Calu3 (cell line): ENCODE data around the gene PACSIN3. TPM values are rescaled to one million over a fixed set of nuclear protein-coding genes. Genes with fewer than 3 reads are reported as not detected.

Source experiments
- BruUV-seq: library from RNA; stranded (reverse); fragments of 400-500 nt; replicated peaks from 2 replicates; lab custom pipeline; 2021; lab: Mats Ljungman, UMichigan
- CTCF ChIA-PET: fragments of 300-600 bp; sonication (Branson Sonifier 250); formaldehyde crosslinking; loops from one replicate; lab custom pipeline; 2022; ENCODE audit warnings: antibody characterized with exemption; lab: Charles Lee
- DNase-seq: peaks from one replicate; pipeline ENCODE4 v3.0.0; 2022
- H3K27ac Mint-ChIP-seq: one replicate; pipeline ENCODE4 v1.8.0; 2022; ENCODE audit warnings: mixed read lengths; ENCODE audit not compliant: unreplicated experiment
- H3K27me3 Mint-ChIP-seq: one replicate; pipeline ENCODE4 v1.8.0; 2022; ENCODE audit warnings: mixed read lengths; ENCODE audit not compliant: unreplicated experiment
- H3K36me3 Mint-ChIP-seq: one replicate; pipeline ENCODE4 v1.8.0; 2022; ENCODE audit warnings: mild to moderate bottlenecking, moderate library complexity, mixed read lengths; ENCODE audit not compliant: insufficient read depth, unreplicated experiment
- H3K4me1 Mint-ChIP-seq: one replicate; pipeline ENCODE4 v1.8.0; 2022; ENCODE audit warnings: mild to moderate bottlenecking, low read depth, mixed read lengths; ENCODE audit not compliant: unreplicated experiment
- H3K4me3 Mint-ChIP-seq: one replicate; pipeline ENCODE4 v1.8.0; 2022; ENCODE audit warnings: mild to moderate bottlenecking, low read depth, moderate library complexity, mixed read lengths; ENCODE audit not compliant: unreplicated experiment
- H3K9me3 Mint-ChIP-seq: one replicate; pipeline ENCODE4 v1.8.0; 2022; ENCODE audit warnings: low read depth, mixed read lengths; ENCODE audit not compliant: unreplicated experiment
- intact Hi-C: fragments of 100-400 bp; cut with micrococcal nuclease; formaldehyde crosslinking; loops from one replicate; pipeline ENCODE4 v1.10.0; 2022; ENCODE audit not compliant: unreplicated experiment
- total RNA-seq: library from RNA; stranded (reverse); gene quantifications from 2 replicates; pipeline ENCODE4 v1.2.3, GENCODE V29; 2022
- TF ChIP-seq, protein P1 (sequence below): fragments of 200-600 bp; IDR thresholded peaks from one replicate; pipeline ENCODE4 v1.8.0; 2022; ENCODE audit warnings: antibody characterized with exemption; ENCODE audit not compliant: unreplicated experiment

Gene PACSIN3
- total RNA-seq, 1 experiment from 2014 or later: 26.5 TPM

- no peak for DNase-seq
- TF ChIP-seq, protein P1, sequence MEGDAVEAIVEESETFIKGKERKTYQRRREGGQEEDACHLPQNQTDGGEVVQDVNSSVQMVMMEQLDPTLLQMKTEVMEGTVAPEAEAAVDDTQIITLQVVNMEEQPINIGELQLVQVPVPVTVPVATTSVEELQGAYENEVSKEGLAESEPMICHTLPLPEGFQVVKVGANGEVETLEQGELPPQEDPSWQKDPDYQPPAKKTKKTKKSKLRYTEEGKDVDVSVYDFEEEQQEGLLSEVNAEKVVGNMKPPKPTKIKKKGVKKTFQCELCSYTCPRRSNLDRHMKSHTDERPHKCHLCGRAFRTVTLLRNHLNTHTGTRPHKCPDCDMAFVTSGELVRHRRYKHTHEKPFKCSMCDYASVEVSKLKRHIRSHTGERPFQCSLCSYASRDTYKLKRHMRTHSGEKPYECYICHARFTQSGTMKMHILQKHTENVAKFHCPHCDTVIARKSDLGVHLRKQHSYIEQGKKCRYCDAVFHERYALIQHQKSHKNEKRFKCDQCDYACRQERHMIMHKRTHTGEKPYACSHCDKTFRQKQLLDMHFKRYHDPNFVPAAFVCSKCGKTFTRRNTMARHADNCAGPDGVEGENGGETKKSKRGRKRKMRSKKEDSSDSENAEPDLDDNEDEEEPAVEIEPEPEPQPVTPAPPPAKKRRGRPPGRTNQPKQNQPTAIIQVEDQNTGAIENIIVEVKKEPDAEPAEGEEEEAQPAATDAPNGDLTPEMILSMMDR: no peak
- BruUV-seq: no TSS peak
- intact Hi-C loops: no loop called here
- H3K4me1 Mint-ChIP-seq: no peaks in the 10 kb centered on the region
- H3K9me3 Mint-ChIP-seq: no peaks in the 10 kb centered on the region
- no peaks in the 10 kb centered on the region for H3K36me3 Mint-ChIP-seq
- H3K27ac Mint-ChIP-seq: no peak overlapping the region
- no peak overlapping the region for H3K4me3 Mint-ChIP-seq
- H3K27me3 Mint-ChIP-seq: no peaks in the 10 kb centered on the region
- CTCF ChIA-PET: interaction anchor here (1.2 kb wide), 1 partner anchor 11 kb away, joined by 4 read pairs; no protein-coding TSS in a partner anchor
These were observed 42.9 kb downstream of the PACSIN3 start for GRCh38 chr11:47143322-47143721.

- Mint-ChIP-seq H3K27ac (no peak overlapping the region), H3K36me3 (no peaks in the 10 kb centered on the region), H3K4me3 (no peak overlapping the region), H3K9me3 (no peaks in the 10 kb centered on the region), H3K27me3 (peaks cover 7% of the 10 kb centered on the region), H3K4me1 (no peaks in the 10 kb centered on the region)
- DNase-seq: no peak
- no TSS peak for BruUV-seq
- intact Hi-C loops: no loop called here
- TF ChIP-seq, protein P1: no peak
- CTCF ChIA-PET: interaction anchor here (0.6 kb wide), 1 partner anchor 197 kb away, joined by 3 read pairs; no protein-coding TSS in a partner anchor
These were observed 46.4 kb downstream of the PACSIN3 start for GRCh38 chr11:47139878-47140277.

DNA sequence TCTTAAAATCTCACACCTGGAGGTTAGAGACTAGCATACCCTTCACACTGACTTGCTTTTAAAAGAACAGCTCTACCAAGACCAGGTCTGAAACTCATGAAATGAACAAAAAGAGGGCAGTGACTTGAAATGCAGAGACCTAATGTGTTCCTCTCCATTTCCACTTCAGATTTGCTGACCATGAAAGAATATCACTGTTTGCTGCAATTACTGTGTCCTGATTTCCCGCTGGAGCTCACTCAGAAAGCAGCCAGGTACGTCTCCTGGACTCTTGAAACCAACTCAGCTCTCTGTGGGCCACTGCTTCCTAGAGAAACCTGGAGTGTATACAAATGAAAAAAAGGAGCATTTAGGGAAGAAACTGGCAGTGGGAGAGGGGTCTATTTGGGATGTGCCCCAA is 48.8 kb downstream of the PACSIN3 start:
- Mint-ChIP-seq H3K27ac (no peak overlapping the region), H3K36me3 (no peaks in the 10 kb centered on the region), H3K9me3 (no peaks in the 10 kb centered on the region), H3K27me3 (peaks cover 7% of the 10 kb centered on the region), H3K4me1 (no peaks in the 10 kb centered on the region), H3K4me3 (no peak overlapping the region)
- TF ChIP-seq, protein P1: no peak
- CTCF ChIA-PET: no interaction called here
- no peak for DNase-seq
- intact Hi-C loops: no loop called here
- BruUV-seq: no TSS peak

DNA sequence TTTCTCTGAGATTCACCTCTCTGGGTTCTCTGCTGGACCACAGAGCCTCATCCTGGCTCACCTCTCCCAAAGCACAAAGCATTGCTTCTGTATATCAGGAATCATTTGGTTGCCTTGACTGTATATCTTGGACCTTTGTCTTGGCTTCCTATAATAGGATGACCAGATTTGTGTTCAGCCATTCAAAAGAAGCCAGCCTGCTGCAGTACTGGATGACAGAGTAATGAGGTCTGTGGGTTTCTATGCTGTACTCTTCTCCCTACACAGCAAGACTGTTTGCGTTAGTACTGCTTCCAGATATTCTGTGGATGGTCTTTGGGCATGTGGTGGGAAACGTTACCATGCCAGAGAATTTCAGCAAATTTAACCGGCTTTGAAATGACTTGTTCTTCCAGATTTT is 49.3 kb downstream of the PACSIN3 start:
- H3K4me3 Mint-ChIP-seq: no peak overlapping the region
- TF ChIP-seq, protein P1: no peak
- no TSS peak for BruUV-seq
- H3K36me3 Mint-ChIP-seq: no peaks in the 10 kb centered on the region
- no peak for DNase-seq
- no peaks in the 10 kb centered on the region for H3K4me1 Mint-ChIP-seq
- peaks cover 7% of the 10 kb centered on the region for H3K27me3 Mint-ChIP-seq
- no peak overlapping the region for H3K27ac Mint-ChIP-seq
- intact Hi-C loops: no loop called here
- CTCF ChIA-PET: no interaction called here
- H3K9me3 Mint-ChIP-seq: no peaks in the 10 kb centered on the region
